WI38 (cell line): ENCODE measurements around the gene ALDOC.

Experiments
- H3K4me3 ChIP-seq: 2 replicates; pipeline ENCODE4 v1.5.1; 2011; ENCODE audit warnings: low read depth, mild to moderate bottlenecking, control low read depth, low read length
- CTCF ChIP-seq: IDR thresholded peaks from 2 replicates; pipeline ENCODE4 v1.5.1; 2012; ENCODE audit warnings: low read depth, mild to moderate bottlenecking, control low read depth, low read length

ALDOC gene

DNA sequence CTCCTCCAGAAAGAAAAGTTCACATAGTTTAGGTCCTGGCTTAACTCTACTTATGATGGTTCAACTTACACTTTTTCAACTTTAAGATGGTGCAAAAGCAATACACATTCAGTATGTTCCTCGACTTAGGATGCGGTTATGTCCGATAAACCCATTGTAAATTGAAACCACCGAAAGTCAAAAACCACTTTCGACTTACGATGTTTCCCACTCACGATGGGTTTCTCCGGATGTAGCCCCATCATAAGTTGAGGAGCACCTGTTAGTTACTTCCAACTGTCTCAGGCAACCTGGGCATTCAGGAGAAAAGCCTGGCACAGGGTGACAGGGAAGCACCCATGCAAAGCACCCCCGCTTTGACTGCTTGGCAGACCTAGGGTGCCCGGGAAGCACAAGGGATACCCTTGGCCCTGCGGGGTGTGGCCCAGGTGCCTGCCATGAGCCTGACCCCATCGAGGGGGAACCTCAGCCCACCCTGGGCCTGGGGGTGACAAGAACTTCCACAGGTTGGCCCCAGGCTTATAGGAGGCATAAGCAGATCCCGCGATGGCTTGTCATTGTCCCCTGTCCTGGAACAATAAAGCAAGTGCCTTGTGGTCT, 38.3 kb downstream of the ALDOC start:
- no peak for TF ChIP-seq CTCF
- H3K4me3 ChIP-seq: no peak overlapping the region

DNA sequence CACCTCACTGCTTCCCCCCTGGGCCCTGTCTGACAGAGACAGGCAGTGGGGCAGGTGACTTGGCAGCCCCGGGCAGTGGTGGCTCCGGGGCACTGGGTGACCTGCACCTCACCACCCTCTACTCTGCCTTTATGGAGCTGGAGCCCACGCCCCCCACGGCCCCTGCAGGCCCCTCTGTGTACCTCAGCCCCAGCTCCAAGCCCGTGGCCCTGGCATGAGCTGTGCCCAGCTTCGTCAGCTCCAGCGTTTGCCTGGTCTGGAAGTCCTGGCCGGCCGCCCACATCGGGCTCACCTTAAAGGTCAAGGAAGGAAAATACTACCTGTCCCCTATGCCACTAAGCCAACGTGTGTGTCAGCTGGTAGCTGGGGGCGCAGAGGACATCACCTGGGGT, 39.5 kb downstream of the ALDOC start:
- H3K4me3 ChIP-seq: no peak overlapping the region
- no peak for TF ChIP-seq CTCF

DNA sequence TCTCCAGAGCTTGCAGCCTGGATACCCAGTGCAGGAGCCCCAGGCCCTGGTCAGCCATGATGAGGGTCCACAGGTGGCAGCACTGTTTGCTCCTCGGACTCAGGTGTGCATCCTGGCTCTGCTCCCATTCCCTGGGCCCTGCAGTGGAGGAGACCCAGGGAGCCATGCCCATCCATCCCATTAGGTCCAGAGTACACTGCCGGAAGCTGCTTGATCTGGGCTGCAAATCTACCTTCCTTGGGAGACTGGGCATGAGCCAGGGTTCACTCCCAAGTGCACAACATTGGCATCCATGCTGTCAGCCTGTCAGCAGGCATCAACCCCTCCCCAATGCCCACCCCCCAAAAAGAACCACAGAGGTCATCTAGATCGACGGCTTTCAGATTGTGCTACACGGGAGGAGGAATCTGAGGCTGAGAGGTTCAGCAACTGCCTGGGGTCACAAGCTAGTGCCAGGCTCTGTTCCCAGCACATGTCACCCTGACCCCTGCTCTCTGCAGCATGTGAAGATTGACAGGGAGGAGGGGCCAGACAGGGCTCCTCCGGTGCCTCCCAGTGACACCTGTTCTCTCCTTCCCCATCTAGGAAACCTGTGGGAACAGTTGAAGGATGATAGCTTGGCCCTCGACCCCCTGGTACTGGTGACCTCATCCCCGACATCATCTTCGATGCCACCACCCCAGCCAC, 40.0 kb downstream of the ALDOC start:
- no peak for TF ChIP-seq CTCF
- H3K4me3 ChIP-seq: no peak overlapping the region

DNA sequence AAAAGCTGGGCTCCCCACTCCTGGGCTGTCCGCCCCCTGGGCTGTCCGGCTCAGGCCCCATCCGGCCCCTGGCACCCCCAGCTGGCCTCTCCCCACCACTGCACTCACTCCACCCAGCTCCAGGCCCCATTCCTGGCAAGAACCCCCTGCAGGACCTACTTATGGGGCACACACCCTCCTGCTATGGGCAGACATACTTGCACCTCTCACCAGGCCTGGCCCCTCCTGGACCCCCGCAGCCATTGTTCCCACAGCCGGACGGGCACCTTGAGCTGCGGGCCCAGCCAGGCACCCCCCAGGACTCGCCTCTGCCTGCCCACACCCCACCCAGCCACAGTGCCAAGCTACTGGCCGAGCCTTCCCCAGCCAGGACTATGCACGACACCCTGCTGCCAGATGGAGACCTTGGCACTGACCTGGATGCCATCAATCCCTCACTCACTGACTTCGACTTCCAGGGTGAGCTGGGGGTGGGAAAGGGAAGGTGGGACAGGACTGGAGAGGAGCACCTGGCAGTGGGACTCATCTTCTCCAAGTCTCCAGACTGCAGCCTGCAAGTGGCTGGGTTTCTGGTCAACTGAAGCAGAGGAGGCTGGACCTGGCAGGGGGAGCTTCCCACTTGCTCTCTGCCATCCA, 41.8 kb downstream of the ALDOC start:
- no peak overlapping the region for H3K4me3 ChIP-seq

GRCh38 chr17:28533091-28533807, 43.4 kb downstream of the ALDOC start:
- no peak overlapping the region for H3K4me3 ChIP-seq
- no peak for TF ChIP-seq CTCF

More for the DNA sequence above, 41.8 kb downstream of the ALDOC start:
- TF ChIP-seq CTCF: no peak

DNA sequence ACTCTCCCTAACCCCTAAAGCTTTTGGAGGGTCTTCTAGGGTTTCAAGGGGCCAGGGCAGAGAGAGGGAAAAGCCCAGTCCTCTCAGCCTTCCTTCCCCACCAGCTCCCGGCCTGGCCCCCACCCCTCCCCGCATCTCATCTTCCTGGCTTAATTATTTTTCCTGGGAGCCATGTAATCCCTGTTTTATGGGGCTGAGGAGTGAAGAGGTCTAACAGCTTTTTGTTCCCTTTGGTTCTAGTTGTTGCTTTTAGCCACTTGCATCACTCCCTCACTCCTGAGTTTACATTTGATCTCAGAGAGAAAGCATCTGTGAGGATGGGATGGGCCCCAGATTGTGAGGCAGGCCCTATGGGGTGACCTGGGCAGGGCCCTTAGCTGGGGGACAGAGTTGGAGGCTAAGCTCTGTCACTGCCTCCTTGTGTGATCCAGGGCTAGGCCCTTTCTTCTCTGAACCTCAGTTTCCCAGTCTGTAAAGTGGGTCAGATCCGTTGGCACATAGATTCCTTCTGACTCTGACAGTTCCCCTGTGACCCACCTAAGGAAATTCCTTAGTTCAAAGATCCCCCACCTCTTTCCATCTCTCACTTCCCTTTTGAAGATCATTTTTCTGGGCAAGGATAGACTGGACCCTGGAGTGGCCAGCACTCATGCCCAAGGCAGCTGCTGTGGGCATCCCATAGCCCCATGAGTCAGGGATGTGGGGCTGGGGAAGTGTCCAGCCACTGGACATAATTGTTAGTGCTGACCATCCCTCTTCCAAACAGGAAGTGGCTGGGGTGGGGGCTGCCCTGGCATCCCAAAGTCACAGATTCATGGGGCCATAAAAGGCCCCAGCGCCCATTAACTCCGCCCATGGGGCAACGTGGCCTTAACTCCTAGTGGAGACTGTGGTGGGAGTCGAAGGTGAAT, 44.4 kb downstream of the ALDOC start:
- TF ChIP-seq CTCF: no peak
- no peak overlapping the region for H3K4me3 ChIP-seq
